Tibial nerve (tissue), 3 donors: ENCODE measurements around the gene FAM118A.

Source experiments
- POLR2A ChIP-seq, 2 donors: fragments of 450-650 bp; IDR thresholded peaks; one replicate each; pipeline ENCODE4 v1.6.1; 2017; ENCODE audit warnings: antibody characterized with exemption in 2 of 2, mild to moderate bottlenecking in 2 of 2, moderate library complexity in 2 of 2
- TF ChIP-seq, protein P1 (sequence below), 5 experiments: fragments of 200-600 bp in 3 of 5; fragments of 450-650 bp in 2 of 5; sonication (generic) in 3 of 5; IDR thresholded peaks; one replicate each; pipeline ENCODE4 v1.5.1; 2016 to 2019; ENCODE audit warnings: antibody characterized with exemption in 5 of 5, mild to moderate bottlenecking in 3 of 5, moderate library complexity in 2 of 5

DNA sequence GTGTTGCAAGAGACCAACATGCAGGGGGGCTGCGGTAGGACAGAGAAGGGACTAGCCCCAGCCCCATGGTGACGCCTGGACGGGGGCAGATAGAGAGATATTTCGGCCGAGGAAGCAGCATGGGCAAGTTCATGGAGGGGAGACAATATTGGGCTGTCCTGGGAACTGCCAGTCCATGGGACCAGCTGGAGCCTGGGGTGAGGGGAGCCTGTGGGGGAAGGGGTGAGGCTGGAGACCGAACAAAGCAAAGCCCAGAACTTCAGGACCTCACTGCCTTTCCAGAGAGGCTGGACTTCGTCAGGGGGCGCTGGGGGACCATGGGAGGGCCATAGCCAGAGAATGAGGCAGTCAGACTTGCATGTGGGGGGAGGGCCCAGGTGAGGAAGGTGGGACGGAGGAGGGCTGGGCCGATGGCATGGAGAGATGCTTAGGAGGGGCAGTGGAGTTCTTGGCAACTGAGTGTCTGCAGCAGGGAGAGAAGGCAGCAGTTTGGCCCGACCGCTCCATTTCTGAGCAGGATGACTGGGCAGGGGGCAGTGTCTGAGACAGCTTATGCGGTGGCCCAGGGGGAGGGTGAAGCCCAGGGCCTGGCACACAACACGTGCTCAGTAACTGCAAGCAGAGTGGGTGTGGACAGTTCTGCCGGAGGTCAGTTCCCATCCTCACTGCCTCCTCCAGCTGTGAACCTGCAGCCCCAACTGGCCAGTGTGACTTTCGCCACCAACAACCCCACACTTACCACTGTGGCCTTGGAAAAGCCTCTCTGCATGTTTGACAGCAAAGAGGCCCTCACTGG is 24.3 kb upstream of the FAM118A start:
- no peak for TF ChIP-seq POLR2A (IDR thresholded peaks at IDR 0.05)
- TF ChIP-seq, protein P1, sequence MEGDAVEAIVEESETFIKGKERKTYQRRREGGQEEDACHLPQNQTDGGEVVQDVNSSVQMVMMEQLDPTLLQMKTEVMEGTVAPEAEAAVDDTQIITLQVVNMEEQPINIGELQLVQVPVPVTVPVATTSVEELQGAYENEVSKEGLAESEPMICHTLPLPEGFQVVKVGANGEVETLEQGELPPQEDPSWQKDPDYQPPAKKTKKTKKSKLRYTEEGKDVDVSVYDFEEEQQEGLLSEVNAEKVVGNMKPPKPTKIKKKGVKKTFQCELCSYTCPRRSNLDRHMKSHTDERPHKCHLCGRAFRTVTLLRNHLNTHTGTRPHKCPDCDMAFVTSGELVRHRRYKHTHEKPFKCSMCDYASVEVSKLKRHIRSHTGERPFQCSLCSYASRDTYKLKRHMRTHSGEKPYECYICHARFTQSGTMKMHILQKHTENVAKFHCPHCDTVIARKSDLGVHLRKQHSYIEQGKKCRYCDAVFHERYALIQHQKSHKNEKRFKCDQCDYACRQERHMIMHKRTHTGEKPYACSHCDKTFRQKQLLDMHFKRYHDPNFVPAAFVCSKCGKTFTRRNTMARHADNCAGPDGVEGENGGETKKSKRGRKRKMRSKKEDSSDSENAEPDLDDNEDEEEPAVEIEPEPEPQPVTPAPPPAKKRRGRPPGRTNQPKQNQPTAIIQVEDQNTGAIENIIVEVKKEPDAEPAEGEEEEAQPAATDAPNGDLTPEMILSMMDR (IDR thresholded peaks at IDR 0.05), result no peak
